K562 (cell line): ENCODE measurements around the gene KIF17. TPM values are rescaled to one million over a fixed set of nuclear protein-coding genes. Genes with fewer than 3 reads are reported as not detected.
A peak's percentile ranks its signal among the peaks of the same experiment; 100 is the strongest.

Experiments
- ATAC-seq: fragments of 200-7000 bp; cut with Tn5 transposase; 3 replicates; pipeline ENCODE4 v1.9.1; 2020; ENCODE audit warnings: moderate library complexity
- BruUV-seq: library from RNA; stranded (reverse); fragments of 400-500 nt; replicated peaks from 2 replicates; lab custom pipeline; 2021; lab: Mats Ljungman, UMichigan
- CTCF ChIA-PET: fragments of 300-600 bp; formaldehyde crosslinking; extraction: SDS; loops from one replicate; lab custom pipeline; 2021; ENCODE audit warnings: low intra/inter-chr PET ratio; lab: Yijun Ruan, JAX
- POLR2A ChIA-PET: fragments of 300-600, 350-650 bp; sonication (Branson Sonifier 250); formaldehyde crosslinking; extraction: SDS; loops from one replicate; lab custom pipeline; 2021; ENCODE audit warnings: antibody characterized with exemption, inconsistent platforms; lab: Yijun Ruan, JAX
- DNase-seq, 4 experiments: peaks; one replicate each; pipeline versions ENCODE4 v3.0.0 to v3.0.0-alpha.2; 2011 to 2018; ENCODE audit warnings: low spot score in 3 of 4, mixed read lengths in 3 of 4; ENCODE audit errors: extremely low read depth in 1 of 4
- FAIRE-seq: peaks from 2 replicates; lab custom pipeline; 2011; peaks lifted over from hg19 to GRCh38; lab: Jason Lieb, UNC
- H2AFZ ChIP-seq: 2 replicates; pipeline ENCODE4 v1.6.0; 2011; ENCODE audit warnings: low read depth, low read length, control low read depth, inconsistent platforms
- H3K27ac ChIP-seq: fragments of 200-600 bp; 3 replicates; pipeline ENCODE4 v1.8.0; 2011; ENCODE audit warnings: low read depth, mild to moderate bottlenecking, control low read depth, inconsistent platforms, low read length, moderate library complexity, mixed read lengths; ENCODE audit errors: extremely low read depth
- H3K27me3 ChIP-seq, 2 experiments: fragments of 300-600 bp in 1 of 2; 2 replicates in 1 of 2; 3 replicates in 1 of 2; pipeline versions ENCODE4 v1.6.0 to v1.8.0; 2011; ENCODE audit warnings: inconsistent platforms in 2 of 2, low read length in 2 of 2, mild to moderate bottlenecking in 1 of 2, mixed read lengths in 1 of 2, moderate library complexity in 1 of 2; ENCODE audit not compliant: control insufficient read depth in 2 of 2, insufficient read depth in 2 of 2
- H3K36me3 ChIP-seq: fragments of 300-600 bp; 3 replicates; pipeline ENCODE4 v1.8.0; 2011; ENCODE audit warnings: mild to moderate bottlenecking, low read length, inconsistent platforms; ENCODE audit not compliant: control insufficient read depth, insufficient read depth
- H3K4me1 ChIP-seq, 2 experiments: fragments of 200-600 bp in 1 of 2; replicated peaks in 1 of 2; 2 replicates in 1 of 2; 3 replicates in 1 of 2; pipeline versions ENCODE4 v1.5.1 to v1.8.0; 2011; ENCODE audit warnings: inconsistent platforms in 2 of 2, low read length in 2 of 2, mild to moderate bottlenecking in 1 of 2, mixed read lengths in 1 of 2, moderate library complexity in 1 of 2; ENCODE audit not compliant: control insufficient read depth in 2 of 2, insufficient read depth in 2 of 2
- H3K4me2 ChIP-seq: 2 replicates; pipeline ENCODE4 v1.6.1; 2011; ENCODE audit warnings: low read length, control low read depth, inconsistent platforms, mixed read lengths; ENCODE audit not compliant: insufficient read depth
- H3K4me3 ChIP-seq: fragments of 200-600 bp; sonication (generic), shearing (Covaris generic); 2 replicates; pipeline ENCODE4 v1.5.1; 2016; ENCODE audit warnings: control low read depth, inconsistent platforms
- H3K79me2 ChIP-seq: fragments of 200-600 bp; 3 replicates; pipeline ENCODE4 v1.8.0; 2011; ENCODE audit warnings: low read length, inconsistent platforms; ENCODE audit not compliant: control insufficient read depth, insufficient read depth
- H3K9ac ChIP-seq, 2 experiments: 2 replicates each; pipeline versions ENCODE4 v1.6.0 to v1.6.1; 2011; ENCODE audit warnings: low read depth in 2 of 2, low read length in 2 of 2, control low read depth in 1 of 2, inconsistent platforms in 1 of 2, mild to moderate bottlenecking in 1 of 2, mixed read lengths in 1 of 2; ENCODE audit not compliant: insufficient read depth in 1 of 2
- H3K9me1 ChIP-seq: one replicate; pipeline ENCODE4 v1.6.0; 2011; ENCODE audit warnings: inconsistent platforms, mild to moderate bottlenecking, low read length, moderate library complexity; ENCODE audit not compliant: control insufficient read depth, insufficient read depth
- H3K9me3 ChIP-seq: replicated peaks from 2 replicates; pipeline ENCODE4 v1.5.1; 2011; ENCODE audit warnings: low read depth, low read length, inconsistent platforms; ENCODE audit not compliant: control insufficient read depth, insufficient read depth
- H4K20me1 ChIP-seq: replicated peaks from 2 replicates; pipeline ENCODE4 v1.6.1; 2011; ENCODE audit warnings: low read length, inconsistent platforms, mixed read lengths; ENCODE audit not compliant: control insufficient read depth, insufficient read depth
- CREB5 ChIP-seq: fragments of 250-450 bp; sonication (Bioruptor Pico); IDR thresholded peaks from 2 replicates; pipeline ENCODE4 v1.5.0; 2020; ENCODE audit warnings: mild to moderate bottlenecking
- HDAC1 ChIP-seq, 2 experiments: fragments of 450-650 bp; IDR thresholded peaks; 2 replicates each; pipeline ENCODE4 v1.6.1; 2016 to 2017; ENCODE audit warnings: inconsistent platforms in 1 of 2, mild to moderate bottlenecking in 1 of 2, moderate library complexity in 1 of 2
- HOXB6 ChIP-seq: fragments of 250-450 bp; sonication (Bioruptor Pico); IDR thresholded peaks from 2 replicates; pipeline ENCODE4 v1.5.1; 2022; ENCODE audit warnings: mild to moderate bottlenecking, borderline replicate concordance
- NR1H2 ChIP-seq: sonication (generic); formaldehyde crosslinking; IDR thresholded peaks from 2 replicates; pipeline ENCODE4 v1.4.0; 2020; ENCODE audit warnings: mild to moderate bottlenecking, missing genetic modification reagents
- POLR2G ChIP-seq: fragments of 200-400 bp; formaldehyde crosslinking; IDR thresholded peaks from 2 replicates; pipeline ENCODE4 v1.6.1; 2017; ENCODE audit warnings: low read depth, mild to moderate bottlenecking, antibody characterized with exemption, low read length, moderate library complexity
- TCF3 ChIP-seq: sonication (generic); formaldehyde crosslinking; IDR thresholded peaks from 2 replicates; pipeline ENCODE4 v1.4.0; 2020; ENCODE audit warnings: mild to moderate bottlenecking, missing genetic modification reagents
- ZNF121 ChIP-seq: sonication (generic); formaldehyde crosslinking; conservative IDR thresholded peaks from 2 replicates; pipeline ENCODE4 v1.8.0; 2022; ENCODE audit warnings: missing genetic modification reagents
- WGBS: fragments of 100-300 bp; shearing (Covaris generic); methylation state at CpG from one replicate; pipeline ENCODE4 v1.1.6; 2016; ENCODE audit warnings: low coverage, mixed read lengths; ENCODE audit not compliant: insufficient coverage; ENCODE audit errors: missing lambda C conversion rate; 5-methylcytosine and 5-hydroxymethylcytosine counted together
- in situ Hi-C: fragments of 300-500 bp; cut with MboI; formaldehyde crosslinking; loops from 4 replicates; pipeline ENCODE4 v1.15.0; 2018; ENCODE audit warnings: inconsistent platforms, mixed read lengths
- intact Hi-C: fragments of 100-400 bp; cut with micrococcal nuclease; formaldehyde crosslinking; loops from 2 replicates; pipeline ENCODE4 v1.14.2; 2022
- polyA plus RNA-seq, 8 experiments: library from polyadenylated mRNA; depleted of rRNA in 4 of 8; stranded (reverse) in 5 of 8; unstranded in 3 of 8; fragments of >200 nt; fragmentation: Nextera tagmentation in 2 of 8; fragmentation: Illumina TruSeq in 1 of 8; extraction: Ambion mirVana in 2 of 8; extraction: Trizol in 1 of 8; gene quantifications; 2 replicates each; pipeline versions ENCODE4 v1.2.1 to v1.2.3, GENCODE V29; 2011 to 2014; ENCODE audit warnings: inconsistent platforms in 1 of 8, missing spikeins in 1 of 8
- total RNA-seq, 7 experiments: library from RNA; depleted of rRNA in 6 of 7; stranded (reverse); fragments of >200 nt in 6 of 7; fragmentation: Illumina TruSeq in 2 of 7; extraction: Trizol in 2 of 7; gene quantifications; 2 replicates each; pipeline versions ENCODE4 v1.2.1 to v1.2.3, GENCODE V29; 2011 to 2021; ENCODE audit warnings: low replicate concordance in 1 of 7
- TF ChIP-seq, protein P1 (sequence below): sonication (generic); formaldehyde crosslinking; IDR thresholded peaks from 2 replicates; pipeline ENCODE4 v1.8.0; 2023; ENCODE audit warnings: mild to moderate bottlenecking, missing genetic modification reagents

Gene KIF17
- total and polyA plus RNA-seq, 9 of the 15 experiments (the other 6 are each of a cell fraction or from before 2014, with no cell fraction given): 0.04 to 0.47 (median 0.18) TPM; not detected in 5

GRCh38 chr1:20645414-20645813 is 72.4 kb downstream of the KIF17 start:
- in situ Hi-C loops: no loop called here
- TF ChIP-seq ZNF121 (CRISPR knock-in tag) (no peak), HDAC1 (IDR thresholded peaks at IDR 0.05) (no peak), NR1H2 (CRISPR knock-in tag) (no peak), CREB5 (CRISPR knock-in tag) (no peak), HOXB6 (CRISPR knock-in tag) (no peak), POLR2G (peak; percentile 34; the same call in 1 of the 2 replicates), TCF3 (CRISPR knock-in tag) (no peak)
- TF ChIP-seq, protein P1, sequence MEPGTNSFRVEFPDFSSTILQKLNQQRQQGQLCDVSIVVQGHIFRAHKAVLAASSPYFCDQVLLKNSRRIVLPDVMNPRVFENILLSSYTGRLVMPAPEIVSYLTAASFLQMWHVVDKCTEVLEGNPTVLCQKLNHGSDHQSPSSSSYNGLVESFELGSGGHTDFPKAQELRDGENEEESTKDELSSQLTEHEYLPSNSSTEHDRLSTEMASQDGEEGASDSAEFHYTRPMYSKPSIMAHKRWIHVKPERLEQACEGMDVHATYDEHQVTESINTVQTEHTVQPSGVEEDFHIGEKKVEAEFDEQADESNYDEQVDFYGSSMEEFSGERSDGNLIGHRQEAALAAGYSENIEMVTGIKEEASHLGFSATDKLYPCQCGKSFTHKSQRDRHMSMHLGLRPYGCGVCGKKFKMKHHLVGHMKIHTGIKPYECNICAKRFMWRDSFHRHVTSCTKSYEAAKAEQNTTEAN (CRISPR knock-in tag): no peak
- BruUV-seq: no TSS peak

More at GRCh38 chr1:20645414-20645813, 72.4 kb downstream of the KIF17 start:
- no peak overlapping the region for H3K4me3 ChIP-seq
- no peak for ATAC-seq
- no peak overlapping the region for H3K27ac ChIP-seq
- no peaks in the 10 kb centered on the region for H3K79me2 ChIP-seq
- peaks cover 0 to 8% of the 10 kb centered on the region in 2 experiments; a peak in 2 of 5 replicates for H3K4me1 ChIP-seq
- H3K36me3 ChIP-seq: peaks cover 19% of the 10 kb centered on the region; the same call in 2 of the 3 replicates
- DNase-seq: no peak
- FAIRE-seq: no peak
- no peak overlapping the region for H3K9ac ChIP-seq
- ChIA-PET CTCF (no interaction called here), POLR2A (interaction anchor here (0.5 to 2.3 kb wide), 5 partner anchors 8 to 274 kb away, joined by 3 to 11 read pairs (median 7); partner anchors contain the start of gene DDOST)
- 61% methylated on average over 9 of the region's 14 CpGs for WGBS
- intact Hi-C loops: no loop called here
- no peak overlapping the region for H3K4me2 ChIP-seq
- H3K9me3 ChIP-seq: no peaks in the 10 kb centered on the region
- H2AFZ ChIP-seq: no peak overlapping the region
- peaks cover 2 to 10% of the 10 kb centered on the region in 2 experiments; a peak in 3 of 5 replicates for H3K27me3 ChIP-seq
- peaks cover 9% of the 10 kb centered on the region for H4K20me1 ChIP-seq
- H3K9me1 ChIP-seq: peaks cover 4% of the 10 kb centered on the region
